Mucosa of rectum (tissue), 2 donors: ENCODE results near the gene SLC23A3.

ENCODE experiments used
- H3K27ac ChIP-seq, 2 donors: one replicate each; pipeline ENCODE4 v1.7.0; 2013; ENCODE audit warnings: inconsistent platforms in 2 of 2, low read depth in 2 of 2, low read length in 2 of 2
- H3K27me3 ChIP-seq, 2 donors: one replicate each; pipeline ENCODE4 v1.7.0; 2013; ENCODE audit warnings: low read length in 2 of 2; ENCODE audit not compliant: control insufficient read depth in 2 of 2, insufficient read depth in 2 of 2
- H3K36me3 ChIP-seq, 2 donors: one replicate each; pipeline ENCODE4 v1.7.0; 2013; ENCODE audit warnings: low read length in 2 of 2; ENCODE audit not compliant: control insufficient read depth in 2 of 2, insufficient read depth in 2 of 2
- H3K4me1 ChIP-seq, 2 donors: one replicate each; pipeline ENCODE4 v1.7.0; 2013; ENCODE audit warnings: low read length in 2 of 2, mild to moderate bottlenecking in 1 of 2; ENCODE audit not compliant: control insufficient read depth in 2 of 2, insufficient read depth in 2 of 2
- H3K4me3 ChIP-seq, 2 donors: one replicate each; pipeline ENCODE4 v1.7.0; 2013; ENCODE audit warnings: low read length in 2 of 2
- H3K9ac ChIP-seq, 2 donors: one replicate each; pipeline ENCODE4 v1.7.0; 2013; ENCODE audit warnings: low read length in 2 of 2, low read depth in 1 of 2, mild to moderate bottlenecking in 1 of 2
- H3K9me3 ChIP-seq, 2 donors: one replicate each; pipeline ENCODE4 v1.7.0; 2013; ENCODE audit warnings: low read length in 2 of 2; ENCODE audit not compliant: control insufficient read depth in 2 of 2
- donor health status: healthy.
- donor health status: Normal muscosa, but diverticular disease.

SLC23A3 gene

GRCh38 chr2:219155054-219155644, 14.7 kb downstream of the SLC23A3 start:
- Histone ChIP-seq H3K27ac (no peak overlapping the region), H3K36me3 (peaks cover 9 to 25% of the 10 kb centered on the region in 2 donors), H3K9ac (no peak overlapping the region), H3K4me3 (no peak overlapping the region), H3K27me3 (no peaks in the 10 kb centered on the region), H3K9me3 (no peaks in the 10 kb centered on the region), H3K4me1 (peaks cover 5 to 6% of the 10 kb centered on the region in 2 donors)

- Histone ChIP-seq H3K4me1 (no peaks in the 10 kb centered on the region), H3K4me3 (no peak overlapping the region), H3K27ac (no peak overlapping the region), H3K36me3 (peaks cover 19 to 29% of the 10 kb centered on the region in 2 donors), H3K9me3 (no peaks in the 10 kb centered on the region), H3K27me3 (no peaks in the 10 kb centered on the region), H3K9ac (peak overlapping the region in 1 of 2 donors; percentile 1)
Measured at GRCh38 chr2:219149667-219150066, 20.2 kb downstream of the SLC23A3 start.

- peaks cover 21 to 25% of the 10 kb centered on the region in 2 donors for H3K36me3 ChIP-seq
Measured at GRCh38 chr2:219142329-219142728, 27.5 kb downstream of the SLC23A3 start.

GRCh38 chr2:219140722-219141121, 29.1 kb downstream of the SLC23A3 start:
- no peaks in the 10 kb centered on the region for H3K27me3 ChIP-seq
- no peak overlapping the region for H3K9ac ChIP-seq
- no peak overlapping the region for H3K27ac ChIP-seq
- no peak overlapping the region for H3K4me3 ChIP-seq
- H3K9me3 ChIP-seq: no peaks in the 10 kb centered on the region
- no peaks in the 10 kb centered on the region for H3K4me1 ChIP-seq
- peaks cover 8 to 13% of the 10 kb centered on the region in 2 donors for H3K36me3 ChIP-seq

More at GRCh38 chr2:219142329-219142728, 27.5 kb downstream of the SLC23A3 start:
- no peaks in the 10 kb centered on the region for H3K9me3 ChIP-seq
- no peaks in the 10 kb centered on the region for H3K27me3 ChIP-seq
- H3K4me1 ChIP-seq: no peaks in the 10 kb centered on the region
- no peak overlapping the region for H3K4me3 ChIP-seq
- no peak overlapping the region for H3K9ac ChIP-seq
- no peak overlapping the region for H3K27ac ChIP-seq

GRCh38 chr2:219133976-219134375, 35.9 kb downstream of the SLC23A3 start:
- Histone ChIP-seq H3K9me3 (no peaks in the 10 kb centered on the region), H3K9ac (no peak overlapping the region), H3K36me3 (no peaks in the 10 kb centered on the region), H3K4me1 (no peaks in the 10 kb centered on the region), H3K27ac (no peak overlapping the region), H3K4me3 (no peak overlapping the region), H3K27me3 (no peaks in the 10 kb centered on the region)

- Histone ChIP-seq H3K36me3 (no peaks in the 10 kb centered on the region), H3K4me1 (peaks cover 16 to 17% of the 10 kb centered on the region in 2 donors), H3K27me3 (no peaks in the 10 kb centered on the region), H3K9ac (no peak overlapping the region), H3K27ac (no peak overlapping the region), H3K4me3 (no peak overlapping the region), H3K9me3 (no peaks in the 10 kb centered on the region)
Measured at GRCh38 chr2:219131744-219132143, 38.1 kb downstream of the SLC23A3 start.

GRCh38 chr2:219131327-219131726, 38.5 kb downstream of the SLC23A3 start:
- Histone ChIP-seq H3K4me3 (no peak overlapping the region), H3K9me3 (no peaks in the 10 kb centered on the region), H3K27me3 (no peaks in the 10 kb centered on the region), H3K9ac (no peak overlapping the region), H3K4me1 (peaks cover 17 to 21% of the 10 kb centered on the region in 2 donors), H3K27ac (no peak overlapping the region), H3K36me3 (no peaks in the 10 kb centered on the region)

- no peaks in the 10 kb centered on the region for H3K9me3 ChIP-seq
- H3K9ac ChIP-seq: no peak overlapping the region
- no peaks in the 10 kb centered on the region for H3K36me3 ChIP-seq
- no peak overlapping the region for H3K27ac ChIP-seq
- H3K27me3 ChIP-seq: no peaks in the 10 kb centered on the region
- no peak overlapping the region for H3K4me3 ChIP-seq
- peaks cover 28 to 35% of the 10 kb centered on the region in 2 donors for H3K4me1 ChIP-seq
Measured at GRCh38 chr2:219129589-219129988, 40.2 kb downstream of the SLC23A3 start.

GRCh38 chr2:219128396-219128795, 41.4 kb downstream of the SLC23A3 start:
- peak overlapping the region in 1 of 2 donors; percentile 94 for H3K27ac ChIP-seq
- no peaks in the 10 kb centered on the region for H3K9me3 ChIP-seq
- H3K9ac ChIP-seq: no peak overlapping the region
- H3K36me3 ChIP-seq: no peaks in the 10 kb centered on the region
- no peaks in the 10 kb centered on the region for H3K27me3 ChIP-seq
- no peak overlapping the region for H3K4me3 ChIP-seq
- peaks cover 30 to 46% of the 10 kb centered on the region in 2 donors for H3K4me1 ChIP-seq

- no peaks in the 10 kb centered on the region for H3K36me3 ChIP-seq
- H3K9me3 ChIP-seq: no peaks in the 10 kb centered on the region
- H3K9ac ChIP-seq: peak overlapping the region in 1 of 2 donors; percentile 25
- peaks cover 34 to 58% of the 10 kb centered on the region in 2 donors for H3K4me1 ChIP-seq
- no peaks in the 10 kb centered on the region for H3K27me3 ChIP-seq
- H3K4me3 ChIP-seq: no peak overlapping the region
- peak overlapping the region; percentile 93 to 94 for H3K27ac ChIP-seq
Measured at GRCh38 chr2:219127037-219127635, 42.7 kb downstream of the SLC23A3 start.
